ENCODE results near the gene REP15.
"Not testable (repeated sequence)": the region's sequence is repeated elsewhere in the genome, so short reads cannot be mapped to it uniquely, and the experiment has no call there.

REP15 gene

GRCh38 chr12:27696293-27696652, at the start of gene REP15:
Gene REP15 (plus strand): TSS chr12:27696447. CDS start chr12:27696563, 116 bp downstream.
- DNase-seq (ENCODE audit: low read depth): no peak

GRCh38 chr12:27650011-27650410, 46.2 kb upstream of the REP15 start:
- no peak for DNase-seq (ENCODE audit: low read depth)

DNA sequence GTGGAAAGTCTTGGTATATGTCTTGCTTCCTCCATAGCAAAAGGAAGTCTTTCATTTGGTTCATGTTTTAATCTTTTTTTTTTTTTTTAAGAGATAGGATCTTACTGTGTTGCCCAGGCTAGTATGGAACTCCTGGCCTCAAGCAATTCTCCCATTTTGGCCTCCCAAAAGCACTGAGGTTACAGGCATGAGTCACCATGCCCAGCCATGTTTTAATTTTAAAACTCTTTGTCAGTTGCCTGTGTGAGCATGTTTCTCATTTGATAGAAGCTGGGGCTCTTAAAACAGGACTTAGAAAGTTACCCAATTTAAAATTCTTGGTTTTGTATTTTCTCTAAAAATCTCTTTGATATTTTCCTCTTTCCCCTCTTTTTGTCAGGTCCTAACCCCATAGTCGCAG, 45.0 kb upstream of the REP15 start:
- DNase-seq (ENCODE audit: low read depth): no peak

- no peak for DNase-seq (ENCODE audit: low read depth)
These were observed 44.0 kb upstream of the REP15 start for GRCh38 chr12:27652174-27652763.

GRCh38 chr12:27653661-27654060, 42.6 kb upstream of the REP15 start:
- no peak for DNase-seq (ENCODE audit: low read depth)

- not testable (repeated sequence) for DNase-seq (ENCODE audit: low read depth)
These were observed 40.8 kb upstream of the REP15 start for GRCh38 chr12:27655476-27655875.

DNA sequence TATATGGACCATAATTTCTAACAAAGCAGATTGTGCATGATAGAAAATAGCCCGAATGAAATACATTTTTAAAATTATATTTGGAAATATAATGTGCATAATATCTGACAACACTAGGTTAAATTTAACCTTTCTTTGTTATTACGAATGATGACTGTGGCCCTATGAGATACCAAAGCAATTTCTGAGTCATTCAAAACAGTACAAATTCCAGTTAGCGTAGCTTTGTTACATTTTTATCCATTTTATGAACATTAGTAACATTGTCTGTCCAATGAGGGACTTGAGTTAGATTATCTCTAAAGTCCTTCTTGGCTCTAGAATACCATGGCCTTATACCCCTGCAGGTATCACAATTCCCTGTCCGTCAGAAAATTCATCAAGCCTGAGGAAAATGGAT, 39.0 kb upstream of the REP15 start:
- DNase-seq (ENCODE audit: low read depth): no peak

DNA sequence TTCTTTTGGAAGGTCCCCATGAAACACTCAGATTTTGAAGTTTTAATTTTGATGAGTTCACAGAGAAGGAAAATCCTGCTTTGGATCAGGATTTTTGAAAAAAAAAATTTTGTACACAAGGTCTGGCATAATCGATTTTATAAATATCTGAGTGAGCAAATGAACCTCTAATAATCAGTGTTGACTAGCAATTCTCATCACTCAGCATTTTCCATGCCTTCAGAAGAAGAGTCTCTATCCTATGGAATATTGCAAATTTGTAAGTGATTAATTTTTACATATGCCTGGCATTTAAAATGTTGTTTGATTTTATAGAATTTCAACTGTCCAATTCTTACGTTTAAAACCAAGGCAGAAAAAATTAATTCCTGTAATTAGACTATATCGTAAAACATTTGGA, 30.5 kb upstream of the REP15 start:
- no peak for DNase-seq (ENCODE audit: low read depth)

GRCh38 chr12:27666510-27666909, 29.7 kb upstream of the REP15 start:
- no peak for DNase-seq (ENCODE audit: low read depth)

- no peak for DNase-seq (ENCODE audit: low read depth)
These were observed 28.7 kb upstream of the REP15 start for GRCh38 chr12:27667540-27667939.

DNA sequence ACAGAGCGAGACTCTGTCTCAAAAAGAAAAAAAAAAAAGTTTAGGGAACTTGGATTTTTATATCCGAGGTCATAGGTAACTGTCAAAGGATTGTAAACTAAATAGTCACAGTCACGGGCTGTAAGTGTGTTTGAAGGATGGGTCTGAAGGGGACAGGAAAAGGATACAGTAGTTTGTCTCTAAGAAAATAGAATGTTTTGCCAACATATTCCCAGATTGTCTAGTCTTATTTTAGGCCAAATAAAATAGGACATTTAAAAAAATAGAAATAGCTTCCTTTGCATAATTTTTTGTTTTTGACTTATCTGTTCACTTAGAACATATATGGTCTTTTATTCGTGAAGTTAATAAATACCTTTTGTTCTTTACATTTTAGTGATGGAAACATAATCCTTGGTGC, 24.2 kb upstream of the REP15 start:
- DNase-seq (ENCODE audit: low read depth): no peak

GRCh38 chr12:27672643-27673042, 23.6 kb upstream of the REP15 start:
- no peak for DNase-seq (ENCODE audit: low read depth)

GRCh38 chr12:27673101-27673718, 23.0 kb upstream of the REP15 start:
- no peak for DNase-seq (ENCODE audit: low read depth)

DNA sequence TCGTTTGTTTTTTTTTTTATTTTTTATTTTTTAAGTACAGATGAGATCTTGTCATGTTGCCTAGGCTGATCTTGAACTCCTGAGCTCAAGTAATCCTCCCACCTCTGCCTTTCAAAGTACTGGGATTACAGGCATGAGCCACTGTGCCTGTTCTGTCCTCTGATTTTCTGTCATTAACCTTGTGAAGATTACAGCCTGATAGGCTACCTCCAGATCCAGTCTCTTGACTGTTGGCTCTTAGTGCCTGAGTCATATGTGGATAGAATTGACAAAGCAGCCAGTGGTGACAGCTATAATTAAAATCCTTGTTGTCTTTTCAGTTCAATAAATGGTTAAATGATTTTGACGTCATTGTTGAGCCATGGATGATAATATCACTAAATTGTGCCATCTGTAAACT, 21.3 kb upstream of the REP15 start:
- no peak for DNase-seq (ENCODE audit: low read depth)

GRCh38 chr12:27680619-27681018, 15.6 kb upstream of the REP15 start:
- no peak for DNase-seq (ENCODE audit: low read depth)

GRCh38 chr12:27682534-27682933, 13.7 kb upstream of the REP15 start:
- DNase-seq (ENCODE audit: low read depth): no peak

DNA sequence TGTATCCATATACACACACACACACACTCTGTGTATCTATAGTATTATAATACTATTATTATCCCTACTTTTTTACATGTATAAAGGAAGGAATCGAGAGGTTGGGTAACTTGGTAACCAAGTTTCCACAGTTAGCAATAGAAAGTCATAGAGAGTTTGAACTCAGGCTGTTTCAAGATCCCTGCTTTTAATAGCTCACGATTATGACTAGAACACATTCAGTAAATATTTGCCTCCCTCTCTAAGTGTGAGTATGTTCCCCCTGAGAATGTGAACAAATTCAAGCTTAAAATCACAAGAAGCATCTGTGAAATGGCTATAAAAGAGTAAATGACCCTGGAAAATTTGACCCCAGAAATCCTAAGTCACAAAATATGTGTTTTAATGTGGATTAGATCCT, 11.0 kb upstream of the REP15 start:
- no peak for DNase-seq (ENCODE audit: low read depth)

DNA sequence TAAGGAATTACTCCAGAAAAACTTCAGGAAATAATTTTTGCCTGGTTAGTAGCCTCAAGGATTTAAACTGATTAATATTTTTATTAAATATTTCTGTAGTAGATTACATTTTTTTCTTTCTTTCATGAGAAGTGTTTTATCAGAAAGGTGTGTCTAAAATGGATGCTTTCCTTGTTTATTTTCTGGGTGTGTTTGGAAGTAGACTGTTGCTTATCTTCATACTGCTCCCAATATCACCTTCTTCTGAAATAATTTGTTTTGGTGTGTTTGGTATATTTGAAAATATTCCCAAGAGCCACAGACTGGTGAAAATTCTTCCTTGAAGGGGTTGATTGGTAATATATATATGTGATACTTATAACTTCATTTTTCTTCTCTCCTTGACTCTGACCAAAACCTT, 10.1 kb upstream of the REP15 start:
- no peak for DNase-seq (ENCODE audit: low read depth)

DNA sequence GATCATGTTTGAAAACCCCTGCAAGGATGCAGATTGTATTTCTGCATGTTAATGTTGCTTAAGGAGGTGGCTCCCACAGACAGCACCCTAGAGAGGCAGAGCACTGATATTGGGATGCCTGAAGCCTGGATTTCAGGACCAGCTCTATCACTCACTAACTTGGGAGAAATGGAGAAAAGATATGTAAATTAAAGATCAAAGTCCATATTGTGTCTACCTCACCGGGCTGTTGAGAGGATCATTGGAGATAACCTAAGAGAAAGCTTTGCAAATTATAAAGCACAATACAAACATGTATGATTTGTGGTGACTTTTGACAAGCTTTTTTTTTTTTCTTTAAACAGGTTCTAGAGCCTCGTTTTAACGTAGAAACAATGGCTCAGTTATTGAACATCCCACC, 7.6 kb upstream of the REP15 start:
- no peak for DNase-seq (ENCODE audit: low read depth)

DNA sequence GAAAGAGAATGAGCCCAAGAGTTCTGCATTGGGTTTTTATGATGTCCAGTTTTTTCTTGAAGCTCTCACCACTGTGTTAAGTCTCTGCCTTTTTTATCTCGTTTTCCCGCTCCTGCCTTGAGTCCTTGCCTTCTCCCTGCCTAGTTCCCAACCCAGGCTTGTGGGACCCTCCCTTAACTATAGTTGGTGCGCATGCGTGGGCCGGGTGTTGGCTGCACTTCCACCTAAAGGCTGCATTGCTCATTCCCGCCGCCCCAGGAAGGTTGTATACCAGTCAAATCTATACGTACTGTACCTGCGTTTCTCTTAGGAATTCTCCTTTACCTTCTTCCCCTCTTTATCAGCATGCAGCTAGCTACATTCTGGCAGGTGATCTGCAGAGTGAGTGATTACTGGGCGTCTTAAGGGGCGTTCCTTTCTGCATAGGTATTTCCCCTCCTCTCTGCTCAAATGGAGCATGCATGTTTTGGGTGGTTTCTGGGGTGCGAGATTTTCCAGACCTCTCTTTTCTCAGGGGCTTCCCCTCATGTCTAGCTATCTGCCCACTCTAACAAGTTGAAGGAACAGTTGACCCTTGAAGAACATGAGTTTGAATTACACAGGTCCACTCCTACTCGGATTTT, 6.6 kb upstream of the REP15 start:
- DNase-seq (ENCODE audit: low read depth): no peak

- DNase-seq (ENCODE audit: low read depth): no peak
These were observed 2.8 kb upstream of the REP15 start for GRCh38 chr12:27693403-27693802.

DNA sequence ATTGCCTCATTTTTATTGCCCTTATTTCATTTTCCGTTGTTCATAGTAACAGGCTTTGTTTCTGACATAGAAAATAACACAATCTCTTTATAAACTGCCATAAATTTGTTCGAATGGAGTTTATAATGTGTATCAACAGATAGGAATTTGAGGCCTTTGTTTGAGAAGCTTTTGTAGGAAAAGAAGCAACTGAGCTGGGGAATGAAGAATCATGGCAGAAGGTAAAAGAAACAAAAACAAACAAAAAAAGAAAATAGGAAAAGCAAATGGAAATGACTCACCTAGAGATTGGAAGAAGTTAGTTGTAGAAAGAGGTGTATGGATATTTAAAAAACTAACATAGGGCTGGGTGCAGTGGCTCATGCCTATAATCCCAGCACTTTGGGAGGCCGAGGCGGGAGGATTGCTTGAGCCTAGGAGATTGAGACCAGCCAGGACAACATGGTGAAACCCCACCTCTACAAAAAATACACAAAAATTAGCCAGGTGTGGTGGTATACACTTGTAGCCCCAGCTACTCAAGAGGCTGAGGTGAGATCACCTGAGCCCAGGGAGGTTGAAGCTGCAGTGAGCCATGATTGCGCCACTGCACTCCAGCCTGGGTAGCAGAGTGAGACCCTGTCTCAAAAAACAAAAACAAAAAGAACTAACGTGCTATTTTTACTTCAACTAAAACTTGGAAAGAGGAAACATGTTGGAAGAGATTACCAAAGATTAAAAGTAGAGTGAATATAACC, 523 bp upstream of the REP15 start:
- DNase-seq (ENCODE audit: low read depth): no peak

- DNase-seq (ENCODE audit: low read depth): no peak
These were observed 767 bp downstream of the REP15 start for GRCh38 chr12:27696864-27697564.
